K562 (cell line): ENCODE data around the gene OR6K3.

ENCODE experiments used
- HBP1 ChIP-seq: fragments of 450-650 bp; formaldehyde crosslinking; IDR thresholded peaks from 2 replicates; pipeline ENCODE4 v1.4.0; 2022; ENCODE audit warnings: missing genetic modification characterization
- KDM1A ChIP-seq, 2 experiments: fragments of 450-650 bp; IDR thresholded peaks; 2 replicates each; pipeline ENCODE4 v1.6.1; 2016; ENCODE audit warnings: mild to moderate bottlenecking in 2 of 2

GRCh38 chr1:158754420-158754819 is 33.9 kb upstream of the OR6K3 start, which contains the start of gene OR6K6:
- TF ChIP-seq KDM1A (IDR thresholded peaks at IDR 0.05) (no peak), HBP1 (CRISPR knock-in tag) (no peak)
